HG03095 (cell line): ENCODE results near the gene TXNDC16.

Experiments
- ATAC-seq: cut with Tn5 transposase; IDR thresholded peaks from one replicate; pipeline ENCODE4 v1.9.1; 2021; ENCODE audit warnings: moderate library complexity; ENCODE audit not compliant: unreplicated experiment

The TXNDC16 gene

DNA sequence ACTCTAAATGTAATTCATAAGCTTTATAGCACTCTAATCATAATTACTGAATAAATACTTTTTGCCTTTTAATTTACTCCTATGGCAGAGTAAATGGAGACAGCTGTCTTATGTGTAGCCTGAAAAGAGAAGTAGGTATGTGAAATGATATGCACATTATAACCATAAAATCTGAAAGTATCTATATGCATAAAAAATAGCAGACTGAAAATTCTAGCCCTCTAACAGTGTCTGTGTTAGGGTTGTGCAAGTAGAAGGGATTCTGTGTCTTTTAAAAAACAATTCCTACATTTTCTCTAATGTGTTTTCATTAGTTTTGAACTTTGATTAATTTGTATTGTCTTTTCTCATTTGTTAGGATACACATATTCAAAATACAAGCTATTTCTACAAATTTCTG, 94.9 kb downstream of the TXNDC16 start:
- no peak for ATAC-seq

GRCh38 chr14:52455291-52456088, 96.8 kb downstream of the TXNDC16 start:
- no peak for ATAC-seq

DNA sequence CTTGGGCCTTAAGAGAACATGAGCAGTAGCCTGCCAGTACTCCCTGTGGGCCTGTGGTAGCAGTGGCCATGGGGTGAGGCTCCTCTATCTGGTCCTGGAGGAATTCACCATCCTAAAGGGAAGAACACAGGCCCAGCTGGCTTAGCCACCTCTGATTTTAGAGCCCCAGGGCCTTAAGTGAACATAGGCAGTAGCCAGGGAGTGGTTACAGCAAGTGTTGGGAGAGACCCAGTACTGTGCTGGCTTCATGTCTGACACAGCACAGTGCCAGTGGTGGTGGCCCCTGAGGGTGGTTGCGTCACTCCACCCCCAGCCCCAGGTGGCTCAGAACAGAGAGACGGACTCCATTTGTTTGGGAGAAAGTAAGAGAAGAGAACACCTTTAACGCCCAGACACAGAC, 105.1 kb downstream of the TXNDC16 start:
- ATAC-seq = no peak

DNA sequence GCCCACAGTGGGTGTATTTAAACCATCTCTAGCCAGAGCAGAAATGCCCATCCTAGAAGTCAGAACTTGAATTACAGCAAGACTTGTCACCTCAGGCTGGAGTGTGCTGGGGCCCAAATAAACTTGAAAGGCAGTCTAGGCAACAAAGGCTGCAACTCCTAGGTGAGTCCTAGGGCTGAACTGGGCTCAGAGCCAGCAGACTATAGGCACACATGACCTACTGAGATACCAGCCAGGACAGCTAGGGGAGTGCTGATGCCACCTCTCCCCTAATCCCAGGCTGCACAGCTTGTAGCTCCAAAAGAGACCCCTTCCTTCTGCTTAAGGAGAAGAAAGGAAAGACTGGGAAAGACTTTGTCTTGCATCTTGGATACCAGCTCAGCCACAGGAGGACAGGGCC, 106.0 kb downstream of the TXNDC16 start:
- ATAC-seq = no peak

DNA sequence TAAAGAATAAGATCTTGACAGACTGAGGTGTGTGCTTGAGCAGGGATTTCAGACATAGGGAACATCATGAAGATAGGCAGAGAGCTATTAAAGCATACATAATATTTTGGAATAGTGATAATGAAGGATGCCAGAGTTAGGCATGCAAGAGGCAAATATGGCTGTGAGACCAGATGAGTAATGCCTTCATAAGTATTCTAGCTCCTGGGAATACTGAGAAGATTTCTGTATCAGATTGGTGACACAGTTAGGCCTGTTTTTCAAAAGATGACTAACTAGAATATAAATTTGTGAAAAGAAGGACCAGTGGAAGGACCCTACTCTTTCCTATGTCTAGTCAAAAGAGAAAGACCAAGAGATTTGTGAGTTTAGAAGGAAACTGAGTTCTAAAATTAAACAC, 108.8 kb downstream of the TXNDC16 start:
- ATAC-seq = no peak

DNA sequence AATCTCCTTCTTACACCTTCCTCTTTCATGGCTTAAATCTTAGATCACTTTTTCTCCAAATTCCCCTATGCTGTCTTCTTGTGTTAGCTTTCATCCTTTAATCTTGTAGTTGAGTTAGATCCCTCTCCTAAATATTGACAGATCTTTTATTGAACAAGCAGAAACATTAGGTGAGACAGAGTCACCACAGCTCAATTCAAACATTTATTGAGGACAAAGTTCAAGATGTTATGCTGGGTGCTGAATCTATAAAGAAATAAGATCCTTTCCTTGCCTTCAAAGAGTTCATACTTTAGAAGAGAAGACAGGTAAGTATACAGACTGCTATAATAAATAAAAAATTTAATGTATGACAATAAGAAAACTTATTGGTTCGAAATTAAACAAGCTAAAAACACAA, 109.7 kb downstream of the TXNDC16 start:
- ATAC-seq = no peak

DNA sequence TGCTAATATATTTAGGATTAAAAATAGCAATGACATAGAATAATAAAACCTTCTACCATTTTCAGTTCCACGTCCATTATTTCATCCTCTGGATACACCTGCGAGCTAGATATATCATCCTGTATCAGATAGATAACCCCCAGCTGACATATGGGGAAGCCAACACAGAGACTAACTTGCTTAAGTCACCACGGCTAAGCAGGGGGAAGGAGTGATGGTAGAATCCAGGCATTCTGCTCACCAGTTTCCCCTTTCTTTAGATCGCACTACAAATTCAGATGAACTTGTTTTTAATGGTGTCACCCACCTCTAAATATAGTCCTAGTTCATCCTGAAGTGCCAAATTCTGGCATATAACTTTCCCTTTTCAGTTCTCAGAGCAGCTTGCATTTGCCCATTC, 110.1 kb downstream of the TXNDC16 start:
- ATAC-seq = no peak

DNA sequence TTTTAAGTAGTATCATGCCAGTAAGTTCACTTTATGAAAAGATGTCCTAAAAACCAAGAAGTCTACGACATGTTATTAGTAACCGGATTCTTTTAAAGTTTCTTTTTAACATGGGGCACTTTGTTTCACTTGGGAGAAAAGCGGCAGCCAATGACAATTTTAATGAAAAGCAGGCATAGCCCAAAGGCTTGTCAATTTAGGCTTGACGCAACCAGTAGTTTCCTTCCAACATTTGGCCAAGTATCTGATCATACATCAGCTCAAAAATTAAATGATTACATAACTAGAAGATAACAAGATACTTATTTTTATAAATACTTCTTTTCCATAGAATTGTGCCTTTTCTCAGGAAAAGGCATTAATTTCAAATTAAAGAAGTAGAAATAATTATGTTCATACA, 112.8 kb downstream of the TXNDC16 start:
- no peak for ATAC-seq

- ATAC-seq = no peak
Measured at GRCh38 chr14:52434955-52435354, 117.3 kb downstream of the TXNDC16 start.

GRCh38 chr14:52430474-52430873, 121.8 kb downstream of the TXNDC16 start:
- ATAC-seq = no peak

- ATAC-seq = no peak
Measured at GRCh38 chr14:52429451-52429850, 122.9 kb downstream of the TXNDC16 start.

- ATAC-seq = no peak
Measured at GRCh38 chr14:52427460-52427859, 124.8 kb downstream of the TXNDC16 start.

- ATAC-seq = no peak
Measured at GRCh38 chr14:52422650-52423356, 129.5 kb downstream of the TXNDC16 start.

GRCh38 chr14:52417139-52417538, 135.2 kb downstream of the TXNDC16 start:
- ATAC-seq = no peak

GRCh38 chr14:52413729-52414408, 138.4 kb downstream of the TXNDC16 start:
- ATAC-seq = no peak

DNA sequence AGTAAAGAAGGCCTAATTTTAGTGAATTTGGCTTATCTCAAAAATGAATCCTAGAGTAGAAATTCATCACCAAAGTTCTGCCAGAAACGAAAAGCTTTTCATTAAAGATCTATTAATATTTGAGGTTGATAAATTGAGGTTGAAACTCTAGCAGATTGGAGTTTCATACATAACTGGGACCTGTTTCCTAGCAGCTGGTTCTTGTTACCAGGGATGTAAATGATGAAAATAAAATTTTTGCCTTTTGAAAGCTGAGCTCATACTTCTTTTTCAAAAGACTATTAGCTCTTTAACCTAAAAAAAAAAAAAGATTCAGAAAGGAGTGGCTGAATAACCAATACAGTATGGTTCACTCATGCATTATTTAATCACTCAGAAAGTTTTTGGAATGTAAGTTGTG, 139.9 kb downstream of the TXNDC16 start:
- ATAC-seq = no peak

DNA sequence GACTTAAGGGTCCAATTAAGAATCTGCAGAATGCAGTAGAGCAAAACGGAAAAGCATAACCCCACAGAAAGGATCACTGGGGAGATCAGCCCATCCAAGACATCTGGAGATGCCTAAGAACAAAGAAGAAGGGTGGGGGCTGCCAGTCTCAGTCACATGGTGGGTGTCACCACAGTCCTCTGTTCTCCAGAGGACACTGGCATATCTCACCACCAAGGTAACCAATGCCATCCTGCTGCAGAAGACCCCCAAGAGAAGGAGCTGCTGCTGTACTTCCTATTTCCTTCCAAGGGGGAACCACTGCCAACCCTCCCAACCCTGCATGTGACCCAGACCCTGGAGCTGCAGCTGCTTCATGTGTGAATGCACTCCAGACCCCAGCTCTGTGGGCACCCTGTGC, 147.0 kb downstream of the TXNDC16 start:
- ATAC-seq = no peak

GRCh38 chr14:52402812-52403526, 149.3 kb downstream of the TXNDC16 start:
- peak; percentile 61 for ATAC-seq

DNA sequence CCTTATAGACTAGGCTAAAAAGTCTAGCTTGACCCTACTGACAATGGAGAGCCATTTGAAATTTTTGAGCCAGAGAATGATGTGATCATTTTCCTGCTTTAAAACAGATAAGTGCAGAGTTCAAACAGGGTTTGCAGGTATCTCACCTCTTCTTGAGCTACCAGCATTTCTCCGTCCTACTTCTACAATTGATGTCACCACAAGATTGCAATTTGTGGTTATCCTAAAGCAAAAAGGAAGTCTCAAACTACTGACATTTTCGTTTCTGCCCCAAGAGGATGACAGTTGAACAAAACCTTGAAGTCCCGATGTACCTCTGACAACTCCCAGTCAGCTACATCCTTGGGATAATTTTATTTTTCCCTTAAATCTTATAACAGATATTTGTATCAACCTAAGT, 151.5 kb downstream of the TXNDC16 start:
- no peak for ATAC-seq

GRCh38 chr14:52399921-52400595, 152.2 kb downstream of the TXNDC16 start:
- no peak for ATAC-seq

DNA sequence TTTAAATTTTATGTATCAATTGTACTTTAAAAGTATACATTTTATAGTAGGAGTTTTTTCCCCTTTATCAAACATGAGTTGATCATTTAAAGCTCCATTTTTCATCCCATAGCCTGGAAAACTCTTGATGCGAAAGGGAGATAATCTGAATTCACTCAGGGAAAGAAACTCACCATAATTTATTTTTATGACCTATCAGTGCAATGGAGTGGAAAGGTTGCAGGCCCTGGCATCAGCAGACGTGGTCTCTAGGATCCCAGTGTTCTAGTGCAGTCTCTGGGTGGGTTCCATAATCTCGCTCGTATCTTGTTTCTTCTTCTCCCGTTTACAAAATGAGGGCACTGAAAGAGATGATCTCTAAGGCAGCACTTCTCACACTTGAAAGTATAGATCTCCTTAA, 153.2 kb downstream of the TXNDC16 start:
- no peak for ATAC-seq
